ENCODE data around the gene SSMEM1.

The SSMEM1 gene

GRCh38 chr7:130256704-130257103, 49.0 kb downstream of the SSMEM1 start:
- H3K27ac ChIP-seq, result no peak overlapping the region
- TF ChIP-seq CTCF (conservative IDR thresholded peaks at IDR 0.05), result no peak

GRCh38 chr7:130258494-130259078, 50.9 kb downstream of the SSMEM1 start:
- TF ChIP-seq CTCF (conservative IDR thresholded peaks at IDR 0.05), result no peak

GRCh38 chr7:130262448-130262847, 54.8 kb downstream of the SSMEM1 start:
- no peak overlapping the region for H3K27ac ChIP-seq
- no peak for TF ChIP-seq CTCF (conservative IDR thresholded peaks at IDR 0.05)

More at GRCh38 chr7:130258494-130259078, 50.9 kb downstream of the SSMEM1 start:
- H3K27ac ChIP-seq, result no peak overlapping the region

GRCh38 chr7:130263130-130263529, 55.5 kb downstream of the SSMEM1 start:
- TF ChIP-seq CTCF (conservative IDR thresholded peaks at IDR 0.05), result no peak
- no peak overlapping the region for H3K27ac ChIP-seq

Data from VCaP (cell line).